ENCODE results near the gene NCBP3. TPM values are rescaled to one million over a fixed set of nuclear protein-coding genes. Genes with fewer than 3 reads are reported as not detected.

NCBP3 gene
- total and polyA plus RNA-seq, 2 donors (not counting 3 experiments of a cell fraction or from before 2014, with no cell fraction given): 18.2 to 51.1 TPM

DNA sequence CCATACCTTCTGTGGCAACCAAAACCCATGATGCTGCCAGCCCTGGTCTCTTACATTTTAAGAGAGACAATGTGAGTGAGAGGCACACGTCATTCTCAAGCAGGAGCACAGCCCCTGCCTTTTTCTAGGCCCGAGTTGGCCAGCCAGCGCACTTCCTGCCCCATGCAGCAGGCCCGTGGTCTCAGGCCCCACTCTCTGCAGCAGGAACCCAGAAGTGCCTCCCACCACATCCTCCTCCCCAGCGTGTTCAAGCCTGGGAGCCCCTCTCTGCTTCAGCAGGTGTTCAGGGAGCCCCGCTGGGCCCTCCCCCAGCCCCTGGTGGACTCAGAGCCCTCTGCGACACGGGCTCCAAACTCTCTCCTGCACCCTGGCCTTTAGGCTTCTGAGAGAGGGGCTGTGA, 75.6 kb downstream of the NCBP3 start:
- BruUV-seq (replicated peaks): no TSS peak
- POLR2A ChIA-PET: no interaction called here

More for the DNA sequence above, 75.6 kb downstream of the NCBP3 start:
- CTCF ChIA-PET: interaction anchor here (2.0 kb wide), 1 partner anchor 33 kb away, joined by 9 read pairs; no protein-coding TSS in a partner anchor
- Histone ChIP-seq H3K4me1 (ENCODE audit: control insufficient read depth, extremely low read depth, insufficient read depth, low read length) (peaks cover 2% of the 10 kb centered on the region), H3K9me3 (replicated peaks; ENCODE audit: control insufficient read depth, insufficient read depth, low read length) (no peaks in the 10 kb centered on the region), H3K36me3 (ENCODE audit: control insufficient read depth in 2 of 2, extremely low read depth in 1 of 2, insufficient read depth in 2 of 2, low read length in 2 of 2) (no peaks in the 10 kb centered on the region), H3K4me2 (ENCODE audit: insufficient read depth, low read length) (no peak overlapping the region), H3K27me3 (ENCODE audit: control insufficient read depth in 2 of 2, insufficient read depth in 2 of 2, low read length in 2 of 2) (no peaks in the 10 kb centered on the region), H3K9ac (replicated peaks; ENCODE audit: extremely low read depth, insufficient read depth, low read length) (no peak overlapping the region), H3K27ac (ENCODE audit: insufficient read depth, low read depth, low read length) (no peak overlapping the region), H3K4me3 (replicated peaks in 1 of 3; ENCODE audit: insufficient read depth in 1 of 3, low read depth in 1 of 3, low read length in 3 of 3) (no peak overlapping the region), H2AFZ (ENCODE audit: low read depth, low read length) (no peak overlapping the region), H3K9me1 (replicated peaks; ENCODE audit: control insufficient read depth, extremely low read depth, insufficient read depth, low read length) (no peaks in the 10 kb centered on the region), H4K20me1 (replicated peaks; ENCODE audit: control insufficient read depth, extremely low read depth, insufficient read depth, low read length) (no peaks in the 10 kb centered on the region), H3K79me2 (ENCODE audit: control insufficient read depth, insufficient read depth, low read length) (no peaks in the 10 kb centered on the region)
- intact Hi-C loops (cut with micrococcal nuclease): no loop called here
- dilution Hi-C loops (cut with MboI; ENCODE audit: extremely low pct_ligation_motif_present, low sequenced_read_pairs): no loop called here
- FAIRE-seq (no peak), DNase-seq (ENCODE audit: low read depth, low spot score) (no peak)
- TF ChIP-seq POLR2AphosphoS5 (IDR thresholded peaks at IDR 0.05; ENCODE audit: insufficient read depth, low read depth, low read length) (no peak), EZH2 (IDR thresholded peaks at IDR 0.05; ENCODE audit: borderline replicate concordance, low read depth, low read length, severe bottlenecking) (no peak), GATA2 (IDR thresholded peaks at IDR 0.05; ENCODE audit: insufficient read depth, insufficient read length, low read depth, low read length) (no peak), POLR2A (IDR thresholded peaks at IDR 0.05; ENCODE audit: low read depth, low read length) (no peak), JUN (IDR thresholded peaks at IDR 0.05; ENCODE audit: borderline replicate concordance, insufficient read depth, insufficient read length, low read depth) (no peak), MYC (IDR thresholded peaks at IDR 0.05; ENCODE audit: low read depth, low read length) (no peak)
- TF ChIP-seq, protein P1, sequence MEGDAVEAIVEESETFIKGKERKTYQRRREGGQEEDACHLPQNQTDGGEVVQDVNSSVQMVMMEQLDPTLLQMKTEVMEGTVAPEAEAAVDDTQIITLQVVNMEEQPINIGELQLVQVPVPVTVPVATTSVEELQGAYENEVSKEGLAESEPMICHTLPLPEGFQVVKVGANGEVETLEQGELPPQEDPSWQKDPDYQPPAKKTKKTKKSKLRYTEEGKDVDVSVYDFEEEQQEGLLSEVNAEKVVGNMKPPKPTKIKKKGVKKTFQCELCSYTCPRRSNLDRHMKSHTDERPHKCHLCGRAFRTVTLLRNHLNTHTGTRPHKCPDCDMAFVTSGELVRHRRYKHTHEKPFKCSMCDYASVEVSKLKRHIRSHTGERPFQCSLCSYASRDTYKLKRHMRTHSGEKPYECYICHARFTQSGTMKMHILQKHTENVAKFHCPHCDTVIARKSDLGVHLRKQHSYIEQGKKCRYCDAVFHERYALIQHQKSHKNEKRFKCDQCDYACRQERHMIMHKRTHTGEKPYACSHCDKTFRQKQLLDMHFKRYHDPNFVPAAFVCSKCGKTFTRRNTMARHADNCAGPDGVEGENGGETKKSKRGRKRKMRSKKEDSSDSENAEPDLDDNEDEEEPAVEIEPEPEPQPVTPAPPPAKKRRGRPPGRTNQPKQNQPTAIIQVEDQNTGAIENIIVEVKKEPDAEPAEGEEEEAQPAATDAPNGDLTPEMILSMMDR (IDR thresholded peaks at IDR 0.05; ENCODE audit: extremely low read depth in 1 of 2, insufficient read depth in 1 of 2, low read depth in 1 of 2, low read length in 2 of 2): no peak
- TF ChIP-seq, protein P2, sequence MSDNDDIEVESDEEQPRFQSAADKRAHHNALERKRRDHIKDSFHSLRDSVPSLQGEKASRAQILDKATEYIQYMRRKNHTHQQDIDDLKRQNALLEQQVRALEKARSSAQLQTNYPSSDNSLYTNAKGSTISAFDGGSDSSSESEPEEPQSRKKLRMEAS (IDR thresholded peaks at IDR 0.05; ENCODE audit: insufficient read depth, insufficient read length): no peak

Data from endothelial cell of umbilical vein (primary cell).